Measurements from ENCODE around the gene MDN1.
"Not testable (repeated sequence)": the region's sequence is repeated elsewhere in the genome, so short reads cannot be mapped to it uniquely, and the experiment has no call there.

Gene MDN1

DNA sequence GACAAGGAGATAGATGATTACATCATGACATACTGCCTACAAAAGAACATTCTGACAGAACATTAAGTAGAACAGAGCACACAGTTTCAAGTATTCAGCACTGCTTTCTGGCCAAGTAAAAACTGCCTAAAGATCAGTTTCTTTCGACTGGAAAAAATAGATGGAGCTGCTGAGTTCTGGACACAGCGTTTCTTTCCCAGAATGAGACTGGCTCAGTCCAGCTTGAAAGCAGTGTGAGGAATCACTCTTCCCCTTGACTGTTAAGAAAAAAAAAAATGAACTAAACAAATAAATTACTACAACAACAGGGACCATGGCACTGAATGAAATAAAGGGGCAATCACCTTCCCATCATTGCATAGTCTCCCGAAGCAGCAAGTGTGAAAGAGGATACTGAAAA, 176.6 kb downstream of the MDN1 start:
- no peak for DNase-seq

GRCh38 chr6:89641581-89641980, 178.0 kb downstream of the MDN1 start:
- DNase-seq = not testable (repeated sequence)

GRCh38 chr6:89640804-89641203, 178.8 kb downstream of the MDN1 start:
- no peak for DNase-seq

GRCh38 chr6:89638320-89639195, 181.0 kb downstream of the MDN1 start, which contains the start of gene LYRM2:
LYRM2 (minus strand) TSS chr6:89638747; CDS start chr6:89638716, 31 bp downstream.
- peak; percentile 73 for DNase-seq

DNA sequence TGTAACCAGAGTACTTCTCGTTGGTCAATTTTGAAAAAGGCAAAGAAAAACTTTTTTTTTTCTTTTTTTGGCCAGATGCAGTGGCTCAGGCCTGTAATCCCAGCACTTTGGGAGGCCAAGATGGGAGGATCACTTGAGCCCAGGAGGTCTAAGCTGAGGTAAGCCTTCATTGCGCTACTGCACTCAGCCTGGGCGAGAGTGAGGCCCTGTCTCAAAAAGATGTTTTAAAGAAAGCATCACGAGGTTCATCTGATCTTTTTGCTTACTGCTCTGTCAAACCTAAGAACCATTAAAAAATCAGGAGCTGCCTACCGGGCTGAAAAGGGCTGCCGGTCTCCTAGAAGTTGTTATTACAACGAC, 181.7 kb downstream of the MDN1 start:
- no peak for DNase-seq

DNA sequence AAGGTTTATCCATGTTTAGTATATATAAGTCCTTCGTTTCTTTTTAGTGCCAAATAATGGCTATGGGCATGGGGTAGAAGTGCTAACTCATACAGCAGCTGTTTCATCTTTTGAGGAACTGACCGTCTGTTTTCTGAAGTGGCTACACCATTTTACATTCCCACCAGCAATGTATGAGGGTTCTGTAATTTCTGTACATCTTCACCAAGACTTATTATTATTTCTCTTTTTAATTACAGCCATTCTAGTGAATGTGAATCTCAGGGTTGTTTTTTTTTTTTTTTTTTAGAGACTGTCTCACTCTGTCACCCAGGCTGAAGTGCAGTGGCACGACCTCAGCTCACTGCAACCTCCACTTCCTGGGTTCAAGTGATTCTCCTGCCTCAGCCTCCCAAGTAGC, 183.2 kb downstream of the MDN1 start:
- not testable (repeated sequence) for DNase-seq

GRCh38 chr6:89630488-89630887, 189.1 kb downstream of the MDN1 start:
- no peak for DNase-seq

DNA sequence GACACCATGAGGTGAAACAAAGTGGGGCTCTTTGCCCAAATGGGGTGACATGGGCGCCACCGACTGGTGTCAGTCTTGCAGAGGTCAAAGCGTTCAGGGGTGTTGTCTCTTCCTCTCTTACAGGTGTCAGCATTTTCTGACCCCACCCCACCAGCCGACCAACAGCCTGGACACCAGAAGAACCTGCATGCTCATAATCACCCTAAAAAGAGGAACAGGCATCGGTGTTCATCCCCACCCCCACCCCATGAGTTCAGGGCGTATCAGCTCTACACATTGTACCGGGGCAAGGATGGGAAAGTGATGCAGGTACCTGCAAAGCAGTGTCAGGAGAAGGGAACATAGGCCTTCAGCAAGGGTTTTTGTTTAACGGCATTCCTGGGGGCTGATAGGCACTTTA, 195.8 kb downstream of the MDN1 start:
- DNase-seq = no peak

DNA sequence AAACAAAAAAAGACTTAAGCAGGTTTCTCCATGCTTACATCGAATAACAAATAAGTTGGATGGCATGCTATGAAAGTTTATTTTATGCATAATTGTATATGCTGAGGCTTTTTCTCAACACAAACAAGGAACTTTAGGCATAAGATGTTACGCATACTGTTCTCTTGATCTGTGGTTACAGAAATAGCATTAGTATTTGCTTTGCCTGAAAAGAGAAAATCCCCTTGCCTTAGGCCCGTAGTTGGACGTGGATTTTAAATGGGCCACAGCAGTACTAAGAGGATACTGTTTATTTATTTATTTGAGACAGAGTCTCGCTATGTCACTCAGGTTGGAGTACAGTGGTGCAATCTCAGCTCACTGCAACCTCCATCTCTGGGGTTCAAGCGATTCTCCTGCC, 200.0 kb downstream of the MDN1 start:
- DNase-seq = no peak

DNA sequence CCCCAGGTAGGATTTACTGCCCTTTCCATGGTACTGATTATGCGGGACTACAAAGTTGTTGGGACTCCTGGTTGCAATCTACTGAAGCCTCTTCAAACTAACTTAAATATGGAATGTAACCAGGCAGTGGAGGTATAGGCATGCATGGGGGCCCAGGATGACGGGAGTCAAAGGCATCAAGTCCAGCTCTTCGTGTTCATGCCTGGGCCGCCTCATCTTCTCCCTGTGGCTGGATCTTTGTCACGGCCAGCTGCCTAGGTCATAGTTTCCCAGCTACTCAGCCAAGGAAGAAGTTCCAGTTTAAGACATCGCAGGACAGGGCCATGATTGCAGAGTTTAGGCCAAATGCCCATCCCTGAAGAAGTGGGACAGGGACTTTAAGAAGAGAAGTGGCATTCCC, 201.6 kb downstream of the MDN1 start:
- DNase-seq = no peak

DNA sequence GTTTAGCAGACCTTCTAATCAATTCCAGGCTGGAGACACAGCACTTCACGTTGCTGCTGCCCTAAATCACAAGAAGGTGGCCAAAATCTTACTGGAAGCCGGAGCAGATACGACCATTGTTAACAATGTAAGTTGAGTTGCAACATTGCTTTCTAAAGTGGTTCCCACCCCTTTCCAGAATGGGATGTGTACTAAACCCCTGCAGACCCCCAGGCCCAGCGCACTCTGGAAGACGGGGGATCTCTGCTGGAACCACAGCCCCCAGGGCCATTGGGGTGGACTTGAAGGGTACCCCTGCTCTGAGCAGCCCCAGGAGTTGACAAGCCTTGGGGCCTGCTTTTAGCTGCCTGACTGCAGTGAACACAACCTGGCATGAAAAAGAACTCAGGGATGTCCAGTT, 203.1 kb downstream of the MDN1 start:
- no peak for DNase-seq

DNA sequence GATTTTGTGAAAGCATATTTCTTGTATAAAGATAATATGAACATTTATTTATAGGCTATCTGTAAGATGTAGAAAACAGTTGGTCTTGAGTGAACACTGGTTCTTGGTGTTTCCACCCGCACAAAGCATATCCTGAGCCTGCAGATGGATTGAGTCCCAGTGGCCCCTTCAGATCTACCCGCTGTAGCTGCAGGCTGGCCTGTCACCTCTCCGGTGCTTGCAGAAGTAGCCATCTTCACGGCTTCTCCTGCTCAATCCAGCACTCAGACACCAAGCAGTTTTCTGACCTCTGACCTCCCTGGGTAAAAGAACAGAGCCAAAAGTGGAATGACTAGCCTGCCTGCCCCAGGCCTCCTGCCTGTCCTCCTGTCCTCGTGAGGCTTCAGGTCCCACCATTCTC, 203.7 kb downstream of the MDN1 start:
- no peak for DNase-seq

GRCh38 chr6:89613790-89614189, 205.8 kb downstream of the MDN1 start:
- no peak for DNase-seq

GRCh38 chr6:89612121-89612520, 207.5 kb downstream of the MDN1 start:
- DNase-seq = no peak

GRCh38 chr6:89611666-89612065, 207.9 kb downstream of the MDN1 start:
- no peak for DNase-seq

GRCh38 chr6:89610149-89610642, 209.4 kb downstream of the MDN1 start:
- peak; percentile 17 for DNase-seq

DNA sequence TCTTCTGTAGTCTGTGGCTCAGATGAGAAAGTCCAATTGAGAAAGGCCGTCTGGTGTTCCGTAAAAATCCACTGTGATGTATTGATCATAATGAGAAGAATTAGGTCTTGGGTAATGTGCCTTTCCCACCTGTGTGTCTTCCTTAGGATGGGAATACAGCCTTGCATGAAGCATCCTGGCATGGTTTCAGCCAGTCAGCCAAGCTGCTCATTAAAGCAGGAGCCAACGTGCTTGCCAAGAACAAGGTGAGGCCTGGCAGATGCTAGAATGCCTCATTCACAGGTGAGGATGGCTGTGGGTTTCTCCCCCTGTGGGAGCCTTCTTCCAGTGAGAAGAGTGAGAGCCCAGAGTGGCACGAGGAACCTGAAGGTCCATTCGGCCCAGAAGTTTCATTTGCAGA, 213.7 kb downstream of the MDN1 start:
- DNase-seq = no peak

DNA sequence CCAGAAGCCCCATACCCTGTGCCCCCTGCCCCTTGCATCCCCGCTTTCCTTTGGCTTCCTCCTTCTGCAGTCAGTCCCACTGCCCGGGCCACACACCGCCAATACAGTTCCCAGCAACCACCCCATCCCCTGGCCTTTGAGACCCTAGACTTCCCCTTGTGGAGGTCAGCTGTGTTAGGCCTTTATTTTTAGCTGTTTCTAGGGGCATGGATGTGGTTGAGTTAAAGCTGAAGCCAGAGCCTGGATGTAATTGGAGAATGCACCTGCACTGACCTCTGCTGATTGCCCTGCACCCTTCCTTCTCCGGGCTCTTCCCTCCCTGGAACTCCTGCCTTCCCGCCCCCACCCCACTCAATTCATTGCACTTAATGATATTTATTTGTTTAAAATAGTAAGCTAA, 214.9 kb downstream of the MDN1 start:
- DNase-seq = no peak

DNA sequence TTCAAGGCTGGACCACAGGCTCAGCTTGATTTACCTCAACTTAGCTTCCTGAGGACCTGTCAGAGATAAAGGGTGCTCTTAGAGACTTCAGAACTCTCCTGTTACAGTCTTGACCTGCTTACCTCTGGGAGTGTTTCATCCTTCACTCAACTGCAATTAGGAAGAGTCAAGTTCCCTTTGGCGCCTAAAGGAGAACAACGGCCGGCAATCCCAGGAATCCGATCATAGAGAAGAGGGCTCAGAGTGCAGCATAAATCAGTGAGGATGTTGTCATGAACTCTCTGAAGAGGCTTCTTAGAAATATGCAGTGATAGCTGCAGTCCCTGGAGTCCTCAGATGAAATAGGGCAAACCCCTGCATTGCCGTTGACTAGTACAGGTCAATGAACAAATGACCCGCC, 217.4 kb downstream of the MDN1 start:
- peak; percentile 26 for DNase-seq

DNA sequence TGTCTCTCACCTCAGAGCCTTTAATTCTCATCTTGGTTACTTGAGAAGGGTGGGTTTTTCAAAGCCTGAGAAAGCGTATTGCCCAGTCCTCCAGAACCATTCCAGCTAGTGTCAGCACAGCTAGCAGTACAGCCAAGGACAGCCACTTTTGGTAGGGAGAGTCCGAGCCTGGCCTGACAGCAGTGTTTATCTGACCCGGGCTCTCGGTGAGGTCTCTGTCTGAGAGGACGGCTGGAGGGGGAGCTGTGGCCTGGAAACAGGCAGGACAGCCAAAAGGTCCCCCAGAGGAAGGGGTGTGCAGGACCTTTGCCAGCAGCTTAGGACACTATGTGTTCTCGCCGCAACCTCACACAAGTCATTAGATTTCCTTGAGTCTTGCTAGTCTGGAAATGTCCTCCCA, 219.9 kb downstream of the MDN1 start:
- DNase-seq = no peak

DNA sequence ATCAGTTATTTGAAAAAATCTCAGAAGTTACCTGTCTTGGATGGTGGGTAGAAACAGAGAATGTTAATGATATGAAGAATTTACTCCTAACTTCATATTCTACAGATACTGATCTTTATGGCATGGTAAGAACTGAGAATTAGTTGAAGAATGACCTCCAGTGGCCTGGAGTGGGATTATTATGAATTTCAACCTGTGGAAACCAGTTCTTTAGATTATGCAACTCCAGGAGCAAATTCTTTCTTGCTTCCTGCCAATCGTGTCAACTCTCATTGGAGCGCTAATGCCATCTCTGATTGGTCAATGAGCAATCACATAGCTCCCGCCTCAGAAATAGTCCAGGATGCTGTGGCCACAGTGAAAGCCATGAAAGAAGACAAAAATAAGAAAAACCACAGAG, 221.6 kb downstream of the MDN1 start:
- peak; percentile 29 for DNase-seq

GRCh38 chr6:89597372-89597771, 222.2 kb downstream of the MDN1 start:
- no peak for DNase-seq

DNA sequence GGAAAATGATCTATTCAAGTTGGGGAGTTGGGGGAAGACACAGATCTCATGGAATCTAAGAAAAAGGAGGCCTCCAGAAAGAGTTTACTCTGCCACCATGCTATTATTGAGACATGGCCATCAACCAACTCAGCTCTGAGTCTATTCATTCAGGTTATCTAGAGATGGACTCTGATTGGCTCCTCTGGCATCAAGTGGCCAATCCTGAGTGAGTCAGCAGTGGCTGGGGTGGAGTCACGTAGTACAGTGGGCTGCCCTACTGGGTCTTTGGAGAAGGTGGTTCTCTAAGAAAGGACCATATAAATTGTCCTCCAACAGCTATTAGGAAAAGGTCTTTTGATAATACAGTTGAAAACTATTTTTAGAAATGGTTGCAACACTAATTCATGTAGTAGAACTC, 223.1 kb downstream of the MDN1 start:
- no peak for DNase-seq

DNA sequence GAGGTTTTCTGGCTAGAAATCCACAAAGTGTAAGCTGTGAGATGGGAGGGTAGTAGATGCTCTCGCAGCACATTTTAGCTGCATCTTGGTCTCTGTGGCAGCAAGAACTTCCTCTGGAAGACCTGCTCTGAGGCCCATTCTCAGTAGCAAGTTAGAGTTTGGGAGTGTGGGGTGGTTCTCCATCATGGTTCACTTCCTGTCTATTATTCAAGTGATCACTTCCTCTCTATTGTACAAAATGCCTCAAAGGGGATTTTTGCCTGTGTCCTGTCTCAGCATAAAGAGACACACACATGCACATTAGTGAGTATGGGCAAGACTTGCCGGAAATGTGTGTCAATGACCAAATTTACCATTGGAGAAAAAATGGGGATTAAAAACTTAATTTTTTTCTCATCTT, 223.5 kb downstream of the MDN1 start:
- no peak for DNase-seq
